ENCODE data around the gene ZC3H14. TPM values are rescaled to one million over a fixed set of nuclear protein-coding genes. Genes with fewer than 3 reads are reported as not detected.

ZC3H14 gene
- polyA plus RNA-seq, 3 donors: 18.9 to 30.2 (median 27.1) TPM

DNA sequence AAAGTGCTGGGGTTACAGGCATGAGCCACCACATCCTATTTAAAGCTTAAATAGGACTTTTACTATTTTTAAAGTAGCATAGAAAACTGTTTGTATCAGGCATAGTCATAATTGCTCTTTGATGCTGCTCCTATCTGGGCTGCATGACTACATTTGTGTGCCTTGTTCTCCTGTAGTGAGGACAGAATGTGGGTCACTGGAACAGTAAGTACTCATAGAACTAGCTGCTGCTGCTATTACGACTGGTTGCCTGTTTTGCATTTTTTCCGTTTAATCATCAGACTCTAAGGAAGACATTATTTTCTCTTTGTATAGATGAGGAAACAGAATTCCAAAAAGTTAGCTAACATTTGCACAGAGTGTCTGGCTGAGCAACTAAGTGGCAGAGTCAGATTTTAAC lies 42.8 kb downstream of the ZC3H14 start:
- Histone ChIP-seq H4K20me1 (ENCODE audit: insufficient read depth, low read length) (no peaks in the 10 kb centered on the region), H3K27me3 (ENCODE audit: control insufficient read depth in 2 of 2, insufficient read depth in 2 of 2, low read length in 2 of 2) (no peaks in the 10 kb centered on the region), H3K36me3 (replicated peaks in 1 of 2; ENCODE audit: control insufficient read depth in 1 of 2, insufficient read depth in 2 of 2, low read length in 2 of 2) (peaks cover 83 to 100% of the 10 kb centered on the region in 2 donors), H3K27ac (ENCODE audit: low read depth in 1 of 2, low read length in 2 of 2) (no peak overlapping the region), H3K4me1 (ENCODE audit: control insufficient read depth in 1 of 2, insufficient read depth in 2 of 2, low read length in 2 of 2) (no peaks in the 10 kb centered on the region), H3K4me3 (replicated peaks in 1 of 3; ENCODE audit: low read depth in 2 of 3, low read length in 3 of 3) (no peak overlapping the region), H3K9me3 (replicated peaks in 1 of 2; ENCODE audit: control insufficient read depth in 1 of 2, insufficient read depth in 1 of 2, low read length in 2 of 2) (no peaks in the 10 kb centered on the region), H3K4me2 (replicated peaks; ENCODE audit: extremely low read depth, low read length, poor library complexity, severe bottlenecking) (no peak overlapping the region), H2AFZ (ENCODE audit: insufficient read depth, low read depth, low read length, poor library complexity, severe bottlenecking) (no peak overlapping the region), H3K9ac (ENCODE audit: insufficient read depth, low read length, poor library complexity, severe bottlenecking) (no peak overlapping the region), H3K79me2 (ENCODE audit: insufficient read depth, low read length) (no peaks in the 10 kb centered on the region)
- no peak overlapping the region for H3K27ac Mint-ChIP-seq
- TF ChIP-seq, protein P1, sequence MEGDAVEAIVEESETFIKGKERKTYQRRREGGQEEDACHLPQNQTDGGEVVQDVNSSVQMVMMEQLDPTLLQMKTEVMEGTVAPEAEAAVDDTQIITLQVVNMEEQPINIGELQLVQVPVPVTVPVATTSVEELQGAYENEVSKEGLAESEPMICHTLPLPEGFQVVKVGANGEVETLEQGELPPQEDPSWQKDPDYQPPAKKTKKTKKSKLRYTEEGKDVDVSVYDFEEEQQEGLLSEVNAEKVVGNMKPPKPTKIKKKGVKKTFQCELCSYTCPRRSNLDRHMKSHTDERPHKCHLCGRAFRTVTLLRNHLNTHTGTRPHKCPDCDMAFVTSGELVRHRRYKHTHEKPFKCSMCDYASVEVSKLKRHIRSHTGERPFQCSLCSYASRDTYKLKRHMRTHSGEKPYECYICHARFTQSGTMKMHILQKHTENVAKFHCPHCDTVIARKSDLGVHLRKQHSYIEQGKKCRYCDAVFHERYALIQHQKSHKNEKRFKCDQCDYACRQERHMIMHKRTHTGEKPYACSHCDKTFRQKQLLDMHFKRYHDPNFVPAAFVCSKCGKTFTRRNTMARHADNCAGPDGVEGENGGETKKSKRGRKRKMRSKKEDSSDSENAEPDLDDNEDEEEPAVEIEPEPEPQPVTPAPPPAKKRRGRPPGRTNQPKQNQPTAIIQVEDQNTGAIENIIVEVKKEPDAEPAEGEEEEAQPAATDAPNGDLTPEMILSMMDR (IDR thresholded peaks at IDR 0.05): no peak
- no peak for DNase-seq
- peaks cover 0 to 1% (median 0%) of the 10 kb centered on the region in 7 donors for H3K9me3 Mint-ChIP-seq
- H3K4me3 Mint-ChIP-seq: no peak overlapping the region
- H3K36me3 Mint-ChIP-seq: peaks cover 91 to 93% of the 10 kb centered on the region in 2 donors
- intact Hi-C loops (cut with micrococcal nuclease): no loop called here
- no peaks in the 10 kb centered on the region for H3K4me1 Mint-ChIP-seq
- WGBS (ENCODE audit: insufficient coverage): no CpG with 5 or more reads among the region's 2 CpGs
- peaks cover 0 to 3% (median 0%) of the 10 kb centered on the region in 3 donors for H3K27me3 Mint-ChIP-seq (ENCODE audit: low read depth in 3 of 3)

DNA sequence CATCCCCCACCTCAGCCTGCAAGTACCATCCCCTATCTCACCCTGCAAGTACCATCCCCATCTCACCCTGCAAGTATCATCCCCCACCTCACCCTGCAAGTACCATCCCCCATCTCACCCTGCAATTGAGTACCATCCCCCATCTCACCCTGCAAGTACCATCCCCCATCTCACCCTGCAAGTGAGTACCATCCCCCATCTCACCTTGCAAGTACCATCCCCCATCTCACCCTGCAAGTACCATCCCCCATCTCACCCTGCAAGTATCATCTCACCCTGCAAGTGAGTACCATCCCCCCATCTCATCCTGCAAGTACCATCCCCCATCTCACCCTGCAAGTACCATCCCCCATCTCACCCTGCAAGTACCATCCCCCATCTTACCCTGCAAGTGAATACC lies 45.0 kb downstream of the ZC3H14 start:
- Histone ChIP-seq H3K4me2 (replicated peaks; ENCODE audit: extremely low read depth, low read length, poor library complexity, severe bottlenecking) (no peak overlapping the region), H3K27me3 (ENCODE audit: control insufficient read depth in 2 of 2, insufficient read depth in 2 of 2, low read length in 2 of 2) (no peaks in the 10 kb centered on the region), H3K4me1 (ENCODE audit: control insufficient read depth in 1 of 2, insufficient read depth in 2 of 2, low read length in 2 of 2) (no peaks in the 10 kb centered on the region), H2AFZ (ENCODE audit: insufficient read depth, low read depth, low read length, poor library complexity, severe bottlenecking) (no peak overlapping the region), H3K9me3 (replicated peaks in 1 of 2; ENCODE audit: control insufficient read depth in 1 of 2, insufficient read depth in 1 of 2, low read length in 2 of 2) (no peaks in the 10 kb centered on the region), H3K27ac (ENCODE audit: low read depth in 1 of 2, low read length in 2 of 2) (no peak overlapping the region), H4K20me1 (ENCODE audit: insufficient read depth, low read length) (no peaks in the 10 kb centered on the region), H3K79me2 (ENCODE audit: insufficient read depth, low read length) (no peaks in the 10 kb centered on the region), H3K4me3 (replicated peaks in 1 of 3; ENCODE audit: low read depth in 2 of 3, low read length in 3 of 3) (no peak overlapping the region), H3K9ac (ENCODE audit: insufficient read depth, low read length, poor library complexity, severe bottlenecking) (no peak overlapping the region), H3K36me3 (replicated peaks in 1 of 2; ENCODE audit: control insufficient read depth in 1 of 2, insufficient read depth in 2 of 2, low read length in 2 of 2) (peaks cover 83 to 98% of the 10 kb centered on the region in 2 donors)
- Mint-ChIP-seq H3K4me1 (peaks cover 2% of the 10 kb centered on the region), H3K4me3 (no peak overlapping the region), H3K36me3 (peaks cover 92 to 95% of the 10 kb centered on the region in 2 donors), H3K27me3 (ENCODE audit: low read depth in 3 of 3) (peaks cover 0 to 3% (median 0%) of the 10 kb centered on the region in 3 donors), H3K27ac (peak overlapping the region in 1 of 7 donors; percentile 3), H3K9me3 (peaks cover 0 to 1% (median 0%) of the 10 kb centered on the region in 7 donors)
- no peak for DNase-seq
- intact Hi-C loops (cut with micrococcal nuclease): no loop called here
- TF ChIP-seq, protein P1 (IDR thresholded peaks at IDR 0.05): no peak
